Cerebellar nuclear complex (tissue), 1 donor: ENCODE data around the gene LILRA1.
"Not testable (repeated sequence)": the region's sequence is repeated elsewhere in the genome, so short reads cannot be mapped to it uniquely, and the experiment has no call there.

Experiments used
- DNase-seq, 2 experiments: peaks; one replicate each; lab custom pipeline; 2025; lab: John Stamatoyannopoulos, UW

The LILRA1 gene

GRCh38 chr19:54624934-54625730, 31.7 kb downstream of the LILRA1 start:
- not testable (repeated sequence) for DNase-seq

- DNase-seq: no peak
Measured at GRCh38 chr19:54626757-54627156, 33.3 kb downstream of the LILRA1 start.

- DNase-seq: not testable (repeated sequence)
Measured at GRCh38 chr19:54627912-54628311, 34.5 kb downstream of the LILRA1 start.

GRCh38 chr19:54630262-54630661, 36.8 kb downstream of the LILRA1 start, which contains the start of gene LILRB1:
Gene LILRB1, plus strand, starts transcription at chr19:54630484. Its CDS starts 590 bp downstream, at chr19:54631074.
- DNase-seq: not testable (repeated sequence)

GRCh38 chr19:54630782-54631181, 37.4 kb downstream of the LILRA1 start:
- DNase-seq: no peak

- not testable (repeated sequence) for DNase-seq
Measured at GRCh38 chr19:54631489-54632337, 38.3 kb downstream of the LILRA1 start.

- not testable (repeated sequence) for DNase-seq
Measured at GRCh38 chr19:54632517-54632916, 39.1 kb downstream of the LILRA1 start.

GRCh38 chr19:54633401-54633800, 40.0 kb downstream of the LILRA1 start:
- DNase-seq: no peak

GRCh38 chr19:54636081-54636480, 42.6 kb downstream of the LILRA1 start:
- DNase-seq: not testable (repeated sequence)

- DNase-seq: no peak
Measured at GRCh38 chr19:54638683-54639082, 45.3 kb downstream of the LILRA1 start.

GRCh38 chr19:54642953-54643352, 49.5 kb downstream of the LILRA1 start:
- not testable (repeated sequence) for DNase-seq

GRCh38 chr19:54643583-54643982, 50.2 kb downstream of the LILRA1 start:
- not testable (repeated sequence) for DNase-seq

GRCh38 chr19:54644056-54644455, 50.6 kb downstream of the LILRA1 start:
- DNase-seq: no peak

- no peak for DNase-seq
Measured at GRCh38 chr19:54646331-54646841, 53.0 kb downstream of the LILRA1 start.

- DNase-seq: no peak
Measured at GRCh38 chr19:54648129-54648528, 54.7 kb downstream of the LILRA1 start.

GRCh38 chr19:54650108-54650655, 56.8 kb downstream of the LILRA1 start:
- no peak for DNase-seq
